ENCODE data around the gene DUSP3.

- peak; percentile 91 for TF ChIP-seq POLR2AphosphoS5 (IDR thresholded peaks at IDR 0.05)
- TF ChIP-seq CTCF (IDR thresholded peaks at IDR 0.05), result peak in 1 of 4 experiments; percentile 10
- TF ChIP-seq POLR2A (IDR thresholded peaks at IDR 0.05), result peak; percentile 91
These were observed at the start of gene DUSP3 for GRCh38 chr17:43778337-43779144.
